ENCODE measurements around the gene KCTD5. TPM values are rescaled to one million over a fixed set of nuclear protein-coding genes. Genes with fewer than 3 reads are reported as not detected.
"Not testable (repeated sequence)": the region's sequence is repeated elsewhere in the genome, so short reads cannot be mapped to it uniquely, and the experiment has no call there.

KCTD5 gene
- total RNA-seq, 1 donor from 2014 or later: 10.4 TPM

GRCh38 chr16:2716948-2717347 is 34.6 kb downstream of the KCTD5 start:
- DNase-seq (no peak), ATAC-seq (no peak)
- intact Hi-C loops (cut with micrococcal nuclease): no loop called here

GRCh38 chr16:2717383-2718263 is 35.3 kb downstream of the KCTD5 start:
- DNase-seq: no peak
- intact Hi-C loops (cut with micrococcal nuclease): no loop called here
- no peak for ATAC-seq

- DNase-seq: peak; percentile 58
- intact Hi-C loops (cut with micrococcal nuclease): no loop called here
- ATAC-seq: peak; percentile 56
Measured at GRCh38 chr16:2719328-2720063, 37.2 kb downstream of the KCTD5 start.

GRCh38 chr16:2720064-2720457 is 37.7 kb downstream of the KCTD5 start, which contains the start of gene PRSS27:
Gene PRSS27 (minus strand): TSS chr16:2720224. CDS start chr16:2720160, 64 bp downstream.
- intact Hi-C loops (cut with micrococcal nuclease): no loop called here
- DNase-seq (no peak), ATAC-seq (no peak)

- intact Hi-C loops (cut with micrococcal nuclease): no loop called here
- ATAC-seq: peak; percentile 94
Measured at GRCh38 chr16:2720719-2721633, 38.7 kb downstream of the KCTD5 start.

GRCh38 chr16:2721634-2722173 is 39.4 kb downstream of the KCTD5 start:
- ATAC-seq; intact Hi-C loops (cut with micrococcal nuclease); DNase-seq: not testable (repeated sequence)

More at GRCh38 chr16:2720719-2721633, 38.7 kb downstream of the KCTD5 start:
- DNase-seq: peak; percentile 88

GRCh38 chr16:2724088-2724676 is 41.9 kb downstream of the KCTD5 start:
- intact Hi-C loops (cut with micrococcal nuclease): no loop called here
- ATAC-seq (no peak), DNase-seq (no peak)

- DNase-seq: no peak
- intact Hi-C loops (cut with micrococcal nuclease): no loop called here
Measured at GRCh38 chr16:2724816-2725348, 42.6 kb downstream of the KCTD5 start.

GRCh38 chr16:2726923-2727322 is 44.6 kb downstream of the KCTD5 start:
- DNase-seq (no peak), ATAC-seq (no peak)
- intact Hi-C loops (cut with micrococcal nuclease): no loop called here

More at GRCh38 chr16:2724816-2725348, 42.6 kb downstream of the KCTD5 start:
- no peak for ATAC-seq

GRCh38 chr16:2728034-2728433 is 45.7 kb downstream of the KCTD5 start:
- ATAC-seq: no peak
- intact Hi-C loops (cut with micrococcal nuclease): no loop called here
- DNase-seq: no peak

GRCh38 chr16:2734844-2735515 is 52.7 kb downstream of the KCTD5 start:
- intact Hi-C loops (cut with micrococcal nuclease): no loop called here
- ATAC-seq (no peak), DNase-seq (no peak)

- DNase-seq (no peak), ATAC-seq (no peak)
- intact Hi-C loops (cut with micrococcal nuclease): no loop called here
Measured at GRCh38 chr16:2736476-2737237, 54.3 kb downstream of the KCTD5 start.

GRCh38 chr16:2737238-2737605 is 54.9 kb downstream of the KCTD5 start:
- ATAC-seq (no peak), DNase-seq (no peak)
- intact Hi-C loops (cut with micrococcal nuclease): no loop called here

GRCh38 chr16:2737895-2738418 is 55.6 kb downstream of the KCTD5 start:
- ATAC-seq (no peak), DNase-seq (no peak)
- intact Hi-C loops (cut with micrococcal nuclease): no loop called here

- no peak for DNase-seq
- ATAC-seq: no peak
- intact Hi-C loops (cut with micrococcal nuclease): no loop called here
Measured at GRCh38 chr16:2738615-2739014, 56.3 kb downstream of the KCTD5 start.

GRCh38 chr16:2739625-2740430 is 57.5 kb downstream of the KCTD5 start:
- DNase-seq (no peak), ATAC-seq (no peak)
- intact Hi-C loops (cut with micrococcal nuclease): no loop called here

Data from left ventricle myocardium superior (tissue), 1 donor.